Measurements from ENCODE around the gene FYN. TPM values are rescaled to one million over a fixed set of nuclear protein-coding genes. Genes with fewer than 3 reads are reported as not detected.

The FYN gene
- total and polyA plus RNA-seq, 2 of the 4 experiments (the other 2 are of a cell fraction) = 30.8 to 36.4 TPM

DNA sequence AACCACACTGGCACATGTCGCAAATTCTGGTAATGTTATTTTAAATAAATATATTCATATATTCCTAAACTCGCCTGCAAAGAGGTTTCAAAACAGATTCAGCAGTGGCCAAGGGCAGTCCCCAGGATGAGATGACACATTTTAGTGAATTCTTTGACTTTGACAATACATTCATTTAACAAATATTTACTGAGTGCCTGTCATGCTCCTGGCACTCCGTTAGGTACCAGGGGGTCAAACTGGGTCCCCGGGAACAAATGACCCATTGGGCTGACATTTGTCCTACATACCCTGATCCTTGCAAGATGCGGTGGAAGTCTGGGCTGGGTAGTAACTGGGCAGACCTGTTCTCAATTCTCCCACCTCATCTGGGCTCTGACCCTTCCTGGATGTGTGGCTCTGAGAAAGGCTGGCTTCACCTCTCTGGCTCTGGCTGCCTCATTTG lies 74.9 kb downstream of the FYN start:
- no peaks in the 10 kb centered on the region for H3K27me3 ChIP-seq (ENCODE audit: control insufficient read depth, insufficient read depth, low read length)

More for the DNA sequence above, 74.9 kb downstream of the FYN start:
- no peak overlapping the region for H2AFZ ChIP-seq (replicated peaks; ENCODE audit: low read length, poor library complexity)
- DNase-seq = no peak
- no peak overlapping the region for H4K5ac ChIP-seq (ENCODE audit: low read depth, low read length)
- peak overlapping the region; percentile 79 for H2AK9ac ChIP-seq (replicated peaks; ENCODE audit: low read depth, low read length, poor library complexity)
- H3K14ac ChIP-seq (replicated peaks; ENCODE audit: low read depth, low read length) = no peak overlapping the region; the same call in 1 of the 2 replicates
- no peak overlapping the region for H4K8ac ChIP-seq (ENCODE audit: low read depth in 2 of 2, low read length in 2 of 2)
- ChIA-PET CTCF (interaction anchor here (1.5 kb wide), 1 partner anchor 36 kb away, joined by 4 read pairs; no protein-coding TSS in a partner anchor), POLR2A (ENCODE audit: unreplicated experiment) (no interaction called here)
- ATAC-seq (ENCODE audit: low read depth) = no peak
- no peaks in the 10 kb centered on the region for H3K9me3 ChIP-seq (ENCODE audit: control insufficient read depth, insufficient read depth, low read length)
- H3K4me3 ChIP-seq (ENCODE audit: insufficient read depth, low read depth, low read length) = no peak overlapping the region
- no peak overlapping the region for H2BK120ac ChIP-seq (ENCODE audit: low read depth, low read length)
- H3K23ac ChIP-seq (ENCODE audit: low read depth, low read length) = no peak overlapping the region
- no peak overlapping the region for H3K56ac ChIP-seq (ENCODE audit: extremely low read depth, insufficient read depth, low read length)
- H3K27ac ChIP-seq (ENCODE audit: insufficient read depth, low read length) = no peak overlapping the region
- peaks cover 7% of the 10 kb centered on the region; the same call in 1 of the 2 replicates for H4K20me1 ChIP-seq (ENCODE audit: insufficient read depth, low read length)
- peaks cover 12% of the 10 kb centered on the region for H3K4me1 ChIP-seq (ENCODE audit: control insufficient read depth, insufficient read depth, low read length)
- H2BK15ac ChIP-seq (ENCODE audit: low read depth, low read length) = no peak overlapping the region
- H3K4ac ChIP-seq (ENCODE audit: low read depth, low read length) = peak overlapping the region; percentile 35; the same call in 1 of the 2 replicates
- no peak overlapping the region for H3K4me2 ChIP-seq (ENCODE audit: low read depth, low read length)
- dilution Hi-C loops (cut with HindIII; ENCODE audit: low sequenced_read_pairs, unreplicated experiment) (no loop called here), intact Hi-C loops (cut with micrococcal nuclease) (no loop called here), in situ Hi-C loops (cut with MboI; ENCODE audit: low sequenced_read_pairs) (no loop called here)
- peaks cover 10% of the 10 kb centered on the region for H3K9me1 ChIP-seq (ENCODE audit: insufficient read depth, low read length)
- no peak overlapping the region for H2BK5ac ChIP-seq (ENCODE audit: low read depth, low read length, poor library complexity, severe bottlenecking)
- H3K36me3 ChIP-seq (ENCODE audit: control insufficient read depth, insufficient read depth, low read length) = no peaks in the 10 kb centered on the region
- H3K18ac ChIP-seq (ENCODE audit: low read depth, low read length) = no peak overlapping the region
- no peak overlapping the region for H3K9ac ChIP-seq (ENCODE audit: low read depth, low read length)
- TF ChIP-seq MXI1 (IDR thresholded peaks at IDR 0.05; ENCODE audit: borderline replicate concordance, low read depth, low read length) = no peak
- TF ChIP-seq, protein P1, sequence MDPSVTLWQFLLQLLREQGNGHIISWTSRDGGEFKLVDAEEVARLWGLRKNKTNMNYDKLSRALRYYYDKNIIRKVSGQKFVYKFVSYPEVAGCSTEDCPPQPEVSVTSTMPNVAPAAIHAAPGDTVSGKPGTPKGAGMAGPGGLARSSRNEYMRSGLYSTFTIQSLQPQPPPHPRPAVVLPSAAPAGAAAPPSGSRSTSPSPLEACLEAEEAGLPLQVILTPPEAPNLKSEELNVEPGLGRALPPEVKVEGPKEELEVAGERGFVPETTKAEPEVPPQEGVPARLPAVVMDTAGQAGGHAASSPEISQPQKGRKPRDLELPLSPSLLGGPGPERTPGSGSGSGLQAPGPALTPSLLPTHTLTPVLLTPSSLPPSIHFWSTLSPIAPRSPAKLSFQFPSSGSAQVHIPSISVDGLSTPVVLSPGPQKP (IDR thresholded peaks at IDR 0.05; ENCODE audit: borderline replicate concordance, low read depth, low read length) = no peak
- no peak for TF ChIP-seq MAZ (IDR thresholded peaks at IDR 0.05; ENCODE audit: borderline replicate concordance, low read depth, low read length)
- TF ChIP-seq BHLHE40 (IDR thresholded peaks at IDR 0.05; ENCODE audit: low read depth, low read length) = no peak
- TF ChIP-seq RCOR1 (IDR thresholded peaks at IDR 0.05; ENCODE audit: insufficient replicate concordance, low read length) = no peak
- TF ChIP-seq NFE2L2 (IDR thresholded peaks at IDR 0.05; ENCODE audit: low read depth, low read length) = no peak
- TF ChIP-seq, protein P2, sequence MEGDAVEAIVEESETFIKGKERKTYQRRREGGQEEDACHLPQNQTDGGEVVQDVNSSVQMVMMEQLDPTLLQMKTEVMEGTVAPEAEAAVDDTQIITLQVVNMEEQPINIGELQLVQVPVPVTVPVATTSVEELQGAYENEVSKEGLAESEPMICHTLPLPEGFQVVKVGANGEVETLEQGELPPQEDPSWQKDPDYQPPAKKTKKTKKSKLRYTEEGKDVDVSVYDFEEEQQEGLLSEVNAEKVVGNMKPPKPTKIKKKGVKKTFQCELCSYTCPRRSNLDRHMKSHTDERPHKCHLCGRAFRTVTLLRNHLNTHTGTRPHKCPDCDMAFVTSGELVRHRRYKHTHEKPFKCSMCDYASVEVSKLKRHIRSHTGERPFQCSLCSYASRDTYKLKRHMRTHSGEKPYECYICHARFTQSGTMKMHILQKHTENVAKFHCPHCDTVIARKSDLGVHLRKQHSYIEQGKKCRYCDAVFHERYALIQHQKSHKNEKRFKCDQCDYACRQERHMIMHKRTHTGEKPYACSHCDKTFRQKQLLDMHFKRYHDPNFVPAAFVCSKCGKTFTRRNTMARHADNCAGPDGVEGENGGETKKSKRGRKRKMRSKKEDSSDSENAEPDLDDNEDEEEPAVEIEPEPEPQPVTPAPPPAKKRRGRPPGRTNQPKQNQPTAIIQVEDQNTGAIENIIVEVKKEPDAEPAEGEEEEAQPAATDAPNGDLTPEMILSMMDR (conservative IDR thresholded peaks at IDR 0.05; ENCODE audit: low read depth, low read length) = no peak
- no peak for TF ChIP-seq CHD1 (IDR thresholded peaks at IDR 0.05; ENCODE audit: low read depth, low read length)
- TF ChIP-seq FOS (IDR thresholded peaks at IDR 0.05; ENCODE audit: low read depth, low read length) = no peak
- TF ChIP-seq POLR2A (IDR thresholded peaks at IDR 0.05; ENCODE audit: low read depth, low read length) = no peak
- no peak for TF ChIP-seq RFX5 (IDR thresholded peaks at IDR 0.05; ENCODE audit: low read depth, low read length)
- no peak for TF ChIP-seq RAD21 (IDR thresholded peaks at IDR 0.05; ENCODE audit: low read length)
- no peak for TF ChIP-seq SMC3 (IDR thresholded peaks at IDR 0.05; ENCODE audit: low read depth, low read length)
- TF ChIP-seq, protein P3, sequence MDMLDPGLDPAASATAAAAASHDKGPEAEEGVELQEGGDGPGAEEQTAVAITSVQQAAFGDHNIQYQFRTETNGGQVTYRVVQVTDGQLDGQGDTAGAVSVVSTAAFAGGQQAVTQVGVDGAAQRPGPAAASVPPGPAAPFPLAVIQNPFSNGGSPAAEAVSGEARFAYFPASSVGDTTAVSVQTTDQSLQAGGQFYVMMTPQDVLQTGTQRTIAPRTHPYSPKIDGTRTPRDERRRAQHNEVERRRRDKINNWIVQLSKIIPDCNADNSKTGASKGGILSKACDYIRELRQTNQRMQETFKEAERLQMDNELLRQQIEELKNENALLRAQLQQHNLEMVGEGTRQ (IDR thresholded peaks at IDR 0.05; ENCODE audit: low read depth, low read length) = no peak
- no peak for TF ChIP-seq CEBPB (IDR thresholded peaks at IDR 0.05; ENCODE audit: low read depth, low read length)
- no peak for TF ChIP-seq MAFK (IDR thresholded peaks at IDR 0.05; ENCODE audit: low read depth, low read length)
- peaks cover 15 to 33% of the 10 kb centered on the region in 2 experiments for H3K79me1 ChIP-seq (ENCODE audit: low read depth in 1 of 2, low read length in 2 of 2)
- no peak overlapping the region for H4K91ac ChIP-seq (ENCODE audit: insufficient read depth, low read depth, low read length)
- WGBS, 2 experiments (ENCODE audit: extremely low coverage in 2 of 2, insufficient read length in 1 of 2) = no CpG with 5 or more reads among the region's 5 CpGs
- H2AK5ac ChIP-seq (ENCODE audit: low read depth, low read length) = no peak overlapping the region; the same call in 1 of the 2 replicates
- BruUV-seq (replicated peaks) = no TSS peak
- H2BK20ac ChIP-seq (ENCODE audit: low read depth, low read length) = no peak overlapping the region

All from IMR-90 (cell line).